ENCODE data around the gene KYNU.
"Not testable (repeated sequence)": the region's sequence is repeated elsewhere in the genome, so short reads cannot be mapped to it uniquely, and the experiment has no call there.

KYNU gene

GRCh38 chr2:142915502-142915901, 38.0 kb downstream of the KYNU start:
- no peak for DNase-seq

GRCh38 chr2:142918624-142919023, 41.2 kb downstream of the KYNU start:
- DNase-seq, result no peak

GRCh38 chr2:142920571-142920970, 43.1 kb downstream of the KYNU start:
- no peak for DNase-seq

GRCh38 chr2:142926445-142926844, 49.0 kb downstream of the KYNU start:
- DNase-seq, result no peak

- no peak for DNase-seq
Observed at GRCh38 chr2:142930835-142931398, 53.5 kb downstream of the KYNU start.

- no peak for DNase-seq
Observed at GRCh38 chr2:142933916-142934315, 56.5 kb downstream of the KYNU start.

GRCh38 chr2:142935563-142936089, 58.2 kb downstream of the KYNU start:
- DNase-seq, result no peak

- DNase-seq, result no peak
Observed at GRCh38 chr2:142936629-142937028, 59.2 kb downstream of the KYNU start.

- no peak for DNase-seq
Observed at GRCh38 chr2:142937347-142937746, 59.9 kb downstream of the KYNU start.

- DNase-seq, result no peak
Observed at GRCh38 chr2:142938240-142938639, 60.8 kb downstream of the KYNU start.

GRCh38 chr2:142940606-142941223, 63.3 kb downstream of the KYNU start:
- DNase-seq, result no peak

- DNase-seq, result no peak
Observed at GRCh38 chr2:142942690-142943089, 65.2 kb downstream of the KYNU start.

GRCh38 chr2:142944264-142944663, 66.8 kb downstream of the KYNU start:
- no peak for DNase-seq

- DNase-seq, result no peak
Observed at GRCh38 chr2:142944721-142945120, 67.3 kb downstream of the KYNU start.

GRCh38 chr2:142946941-142947340, 69.5 kb downstream of the KYNU start:
- no peak for DNase-seq

GRCh38 chr2:142948723-142949122, 71.3 kb downstream of the KYNU start:
- not testable (repeated sequence) for DNase-seq

GRCh38 chr2:142950323-142950722, 72.9 kb downstream of the KYNU start:
- not testable (repeated sequence) for DNase-seq

- no peak for DNase-seq
Observed at GRCh38 chr2:142951190-142952007, 73.9 kb downstream of the KYNU start.

GRCh38 chr2:142952018-142952417, 74.6 kb downstream of the KYNU start:
- DNase-seq, result no peak

- DNase-seq, result no peak
Observed at GRCh38 chr2:142952793-142953494, 75.5 kb downstream of the KYNU start.

GRCh38 chr2:142954493-142954892, 77.0 kb downstream of the KYNU start:
- no peak for DNase-seq

- DNase-seq, result no peak
Observed at GRCh38 chr2:142957144-142957543, 79.7 kb downstream of the KYNU start.
